GM10248 (cell line): Measurements from ENCODE around the gene SFSWAP.

ENCODE experiments used
- CTCF ChIA-PET: fragments of 300-600 bp; sonication (Branson Sonifier 250); formaldehyde crosslinking; extraction: SDS; loops from one replicate; lab custom pipeline; 2021; ENCODE audit warnings: antibody characterized with exemption; lab: Yijun Ruan, JAX
- POLR2A ChIA-PET: fragments of 350-650 bp; sonication (Branson Sonifier 250); formaldehyde crosslinking; extraction: SDS; loops from one replicate; lab custom pipeline; 2020; ENCODE audit warnings: antibody characterized with exemption; lab: Yijun Ruan, JAX
- DNase-seq: peaks from one replicate; pipeline ENCODE4 v3.0.0; 2012; ENCODE audit errors: extremely low spot score
- CTCF ChIP-seq: IDR thresholded peaks from 2 replicates; pipeline ENCODE4 v1.5.1; 2012; ENCODE audit warnings: mild to moderate bottlenecking, low read depth; ENCODE audit errors: extremely low read depth, missing control alignments, control extremely low read depth

SFSWAP gene

DNA sequence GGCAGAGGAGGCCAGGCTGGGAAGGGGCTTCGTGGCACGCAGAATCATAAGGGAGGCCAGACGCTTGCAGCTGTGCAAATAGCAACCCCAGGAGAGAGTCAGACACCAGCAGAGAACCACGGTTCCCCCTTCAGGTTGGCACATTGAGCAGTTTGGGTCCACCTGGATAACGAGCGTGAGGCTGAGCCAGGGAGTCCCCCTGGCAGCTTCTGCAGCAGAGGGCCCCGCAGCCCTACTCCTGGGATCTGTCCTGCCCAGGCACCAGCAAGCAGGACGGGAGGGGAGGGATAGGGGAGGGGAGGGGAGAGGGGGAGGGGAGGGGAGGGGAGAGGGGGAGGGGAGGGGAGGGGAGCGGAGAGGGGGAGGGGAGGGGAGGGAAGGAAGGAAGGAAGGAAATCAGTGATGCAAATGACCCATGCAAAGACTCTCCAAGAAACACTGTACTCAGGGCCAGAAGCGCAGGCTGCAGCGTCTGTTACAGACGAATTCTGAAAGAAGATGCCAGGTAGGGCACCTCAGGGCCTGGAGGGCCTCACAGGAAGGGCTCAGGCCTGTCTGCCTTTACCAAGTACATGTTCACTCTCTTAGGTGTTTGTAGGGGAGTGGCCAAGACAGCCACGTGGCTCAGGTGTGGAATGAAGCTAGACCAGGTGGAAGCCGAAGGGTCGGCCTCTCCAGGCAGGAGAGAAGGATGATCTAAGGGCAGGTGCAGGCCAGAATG is 85.0 kb downstream of the SFSWAP start:
- ChIA-PET CTCF (no interaction called here), POLR2A (no interaction called here)
- DNase-seq = no peak
- TF ChIP-seq CTCF = no peak

- DNase-seq = no peak
- POLR2A ChIA-PET = no interaction called here
- no peak for TF ChIP-seq CTCF
- CTCF ChIA-PET = no interaction called here
Observed at GRCh38 chr12:131796411-131796736, 85.5 kb downstream of the SFSWAP start.

DNA sequence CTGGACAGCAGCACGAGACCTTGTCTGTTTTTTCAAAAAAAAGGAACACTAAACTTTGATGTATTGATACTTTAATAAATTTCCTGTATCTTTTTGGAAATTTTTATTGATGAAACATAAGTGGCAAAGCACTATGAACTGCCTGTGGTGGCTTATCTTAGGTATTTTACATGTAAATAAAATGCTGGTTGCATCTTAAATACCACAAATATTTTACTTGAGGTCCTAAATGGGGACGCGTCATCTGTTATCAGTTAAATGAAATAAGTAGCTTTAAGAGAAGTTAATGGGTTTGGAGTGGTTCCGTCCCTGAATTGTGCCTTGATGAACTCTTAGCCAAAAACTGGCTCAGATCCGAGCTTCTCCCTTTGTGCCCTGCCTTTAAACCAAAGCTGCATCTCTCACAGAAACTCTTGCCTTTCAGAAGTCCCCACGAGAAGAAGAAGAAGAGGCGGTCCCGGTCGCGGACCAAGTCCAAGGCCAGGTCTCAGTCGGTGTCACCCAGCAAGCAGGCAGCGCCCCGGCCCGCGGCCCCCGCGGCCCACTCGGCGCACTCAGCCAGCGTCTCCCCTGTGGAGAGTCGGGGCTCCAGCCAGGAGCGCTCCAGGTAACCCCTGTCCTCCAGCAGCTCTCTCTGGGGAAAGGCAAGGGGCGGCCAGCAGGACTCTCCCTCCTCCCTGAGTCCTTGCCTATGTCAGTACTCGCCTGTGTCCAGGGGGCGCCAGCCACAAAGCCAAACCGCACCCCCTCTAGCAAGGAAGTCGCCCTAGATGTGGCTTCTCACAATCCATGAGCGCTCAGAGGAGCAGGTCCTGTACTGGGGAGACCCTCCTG is 86.1 kb downstream of the SFSWAP start:
- POLR2A ChIA-PET = no interaction called here
- no peak for DNase-seq
- TF ChIP-seq CTCF = no peak
- CTCF ChIA-PET = no interaction called here

- POLR2A ChIA-PET = interaction anchor here (1.0 kb wide), 1 partner anchor 37 kb away, joined by 6 read pairs; no protein-coding TSS in a partner anchor
Observed at GRCh38 chr12:131797588-131797934, 86.7 kb downstream of the SFSWAP start.

DNA sequence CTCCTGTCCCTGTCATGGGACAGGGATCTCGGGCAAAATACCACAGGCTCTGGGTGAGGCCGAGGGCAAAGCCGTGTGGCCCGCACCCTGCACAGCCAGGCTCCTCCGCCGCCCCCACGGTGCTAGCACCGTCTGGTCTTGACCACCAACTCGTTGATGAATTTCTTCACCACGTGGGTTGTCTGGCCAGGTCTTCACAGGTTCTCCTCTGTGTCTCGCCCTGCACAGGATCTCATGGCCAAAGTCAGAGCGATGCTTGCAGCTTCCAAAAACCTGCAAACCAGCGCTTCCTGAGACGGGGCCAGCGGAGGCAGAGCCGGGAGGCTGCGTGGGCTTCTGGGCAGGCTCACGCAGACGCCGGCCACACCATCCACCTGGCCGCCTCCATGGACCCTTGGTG is 88.3 kb downstream of the SFSWAP start:
- TF ChIP-seq CTCF = no peak
- CTCF ChIA-PET = no interaction called here
- POLR2A ChIA-PET = no interaction called here
- DNase-seq = no peak

More at GRCh38 chr12:131797588-131797934, 86.7 kb downstream of the SFSWAP start:
- DNase-seq = no peak
- CTCF ChIA-PET = no interaction called here
- TF ChIP-seq CTCF = no peak

DNA sequence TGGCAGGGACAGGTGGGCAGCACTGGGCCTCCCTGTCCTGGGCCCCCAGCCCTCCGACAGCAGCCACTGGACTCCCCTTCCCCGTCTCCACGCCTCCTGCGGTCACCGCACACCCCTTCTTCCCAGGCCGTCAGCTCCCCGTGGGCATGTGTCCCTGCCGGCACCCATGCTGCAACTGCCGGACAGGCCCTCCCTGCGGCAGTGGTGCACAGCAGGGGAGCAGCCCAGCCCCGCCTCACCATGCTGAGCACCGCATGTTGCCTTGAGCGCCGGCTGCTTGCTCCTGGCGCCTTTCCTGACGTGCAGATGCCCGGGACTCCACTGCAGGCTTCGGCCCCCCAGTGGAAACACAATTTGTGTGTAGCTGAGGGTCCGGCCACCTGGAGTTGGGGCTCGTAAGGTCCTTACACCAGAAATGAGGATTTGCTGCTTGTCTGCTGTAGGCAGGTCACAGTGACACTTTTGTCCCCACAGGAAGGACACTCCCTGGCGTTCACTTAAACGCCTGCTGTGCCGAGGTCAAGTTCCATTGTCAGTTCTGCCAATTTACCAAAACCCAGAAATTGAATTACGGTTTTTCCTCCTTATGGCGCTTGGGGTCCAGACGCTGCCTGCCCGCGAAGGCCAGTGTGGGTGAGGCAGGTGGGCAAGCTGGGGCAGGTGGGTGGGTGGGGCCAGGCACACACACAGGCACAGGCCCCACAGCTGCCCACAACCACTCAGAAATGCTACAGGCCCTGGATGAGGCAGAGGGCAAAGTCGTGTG is 89.1 kb downstream of the SFSWAP start:
- POLR2A ChIA-PET = no interaction called here
- no peak for DNase-seq
- CTCF ChIA-PET = no interaction called here
- TF ChIP-seq CTCF = no peak
